Right lobe of liver (tissue), 6 donors: ENCODE measurements around the gene GKN2. TPM values are rescaled to one million over a fixed set of nuclear protein-coding genes. Genes with fewer than 3 reads are reported as not detected.

Experiments
- ATAC-seq, 4 donors: fragments of 200-7000 bp; cut with Tn5 transposase; one replicate each; pipeline ENCODE4 v1.9.1; 2020; ENCODE audit warnings: mild to moderate bottlenecking in 4 of 4, moderate library complexity in 4 of 4
- DNase-seq, 3 donors: peaks; one replicate each; pipeline ENCODE4 v3.0.0-alpha.2; 2020
- H3K27ac ChIP-seq, 3 donors: fragments of 200-600 bp; one replicate each; pipeline ENCODE4 v1.8.0; 2022
- H3K27me3 ChIP-seq, 2 donors: fragments of 200-600 bp; one replicate each; pipeline ENCODE4 v1.8.0; 2022
- H3K36me3 ChIP-seq, 4 donors: fragments of 200-600 bp; sonication (generic) in 1 of 4; one replicate each; pipeline versions ENCODE4 v1.5.1 to v1.8.0; 2017 to 2022; ENCODE audit warnings: control low read depth in 1 of 4
- H3K4me1 ChIP-seq, 4 donors: fragments of 200-600 bp; sonication (generic) in 1 of 4; one replicate each; pipeline versions ENCODE4 v1.5.1 to v1.8.0; 2017 to 2022; ENCODE audit warnings: control low read depth in 1 of 4
- H3K4me3 ChIP-seq, 3 donors: fragments of 200-600 bp; one replicate each; pipeline ENCODE4 v1.8.0; 2022
- H3K9me3 ChIP-seq, 4 donors: fragments of 200-600 bp; sonication (generic) in 1 of 4; one replicate each; pipeline versions ENCODE4 v1.5.1 to v1.8.0; 2017 to 2022; ENCODE audit warnings: control low read depth in 1 of 4
- POLR2A ChIP-seq: fragments of 450-650 bp; IDR thresholded peaks from one replicate; pipeline ENCODE4 v1.6.1; 2017; ENCODE audit warnings: antibody characterized with exemption, mild to moderate bottlenecking
- WGBS: methylation state at CpG from one replicate; pipeline ENCODE4 v1.1.6; 2018; ENCODE audit warnings: low coverage, low lambda C conversion rate; ENCODE audit not compliant: insufficient coverage; ENCODE audit errors: missing lambda C conversion rate; 5-methylcytosine and 5-hydroxymethylcytosine counted together
- intact Hi-C, 2 donors: fragments of 100-400 bp; cut with DNase I; formaldehyde crosslinking; loops; one replicate each; pipeline versions ENCODE4 v1.11.2 to v1.14.1; 2022
- total RNA-seq, 6 experiments: library from RNA; depleted of rRNA in 2 of 6; stranded (reverse); fragments of >200 nt in 2 of 6; fragmentation: NEBNext Ultra II Directional in 3 of 6; extraction: Animal tissue kit (Norgen Biotek cat#: 25700) in 3 of 6; gene quantifications; one replicate each; pipeline versions ENCODE4 v1.1.0 to v1.2.4, GENCODE V29; 2016 to 2023
- TF ChIP-seq, protein P1 (sequence below), 4 donors: fragments of 200-600 bp in 3 of 4; fragments of 450-650 bp in 1 of 4; IDR thresholded peaks; one replicate each; pipeline versions ENCODE4 v1.5.1 to v1.8.0; 2016 to 2022; ENCODE audit warnings: antibody characterized with exemption in 4 of 4, mild to moderate bottlenecking in 2 of 4
- donor health status: DM: no; HTN: yes; CAD: no.
- donor health status: DM: no; HTN: no; CAD: no.
- donor health status: DM: no; HTN: no; CAD: no.
- donor health status: DM: no; HTN: yes; CAD: no.
- donor health status: DM: no; HTN: yes; CAD: no.

Gene GKN2
- total RNA-seq, 6 experiments from 2014 or later = not detected

DNA sequence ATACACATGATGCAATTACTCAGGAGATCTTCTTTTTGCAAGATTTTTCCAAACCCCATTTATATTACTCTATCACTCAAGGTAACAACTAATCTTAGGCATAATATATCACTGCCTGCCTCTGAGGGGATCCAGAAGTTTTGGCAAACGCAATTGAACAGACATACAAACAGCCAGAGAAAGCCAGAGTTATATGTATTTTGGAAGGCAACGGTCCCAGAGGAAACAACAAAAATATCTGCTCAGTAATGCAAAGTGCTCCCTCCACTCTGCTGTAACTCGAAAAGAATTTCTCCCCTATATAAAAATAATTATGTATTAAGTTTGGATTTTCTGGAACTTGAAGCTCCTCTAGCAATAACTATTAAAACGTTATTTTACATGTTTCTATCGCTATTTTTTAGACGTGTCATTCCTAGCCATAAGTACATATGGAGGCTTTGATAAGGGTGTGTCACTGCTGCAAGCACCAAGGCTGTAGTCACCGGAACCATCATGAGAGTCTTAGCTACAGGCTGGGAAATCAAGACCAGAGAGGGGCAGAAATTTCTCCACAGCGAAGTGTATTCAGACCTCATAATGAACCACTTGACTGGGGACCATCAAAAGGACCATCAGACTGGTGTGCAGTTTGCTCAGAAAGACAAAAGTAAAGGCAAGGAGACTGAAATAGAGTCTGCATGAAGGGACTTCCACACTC, 18.0 kb upstream of the GKN2 start:
- whole genome bisulfite sequencing = 71% methylated on average over 8 of the region's 8 CpGs

DNA sequence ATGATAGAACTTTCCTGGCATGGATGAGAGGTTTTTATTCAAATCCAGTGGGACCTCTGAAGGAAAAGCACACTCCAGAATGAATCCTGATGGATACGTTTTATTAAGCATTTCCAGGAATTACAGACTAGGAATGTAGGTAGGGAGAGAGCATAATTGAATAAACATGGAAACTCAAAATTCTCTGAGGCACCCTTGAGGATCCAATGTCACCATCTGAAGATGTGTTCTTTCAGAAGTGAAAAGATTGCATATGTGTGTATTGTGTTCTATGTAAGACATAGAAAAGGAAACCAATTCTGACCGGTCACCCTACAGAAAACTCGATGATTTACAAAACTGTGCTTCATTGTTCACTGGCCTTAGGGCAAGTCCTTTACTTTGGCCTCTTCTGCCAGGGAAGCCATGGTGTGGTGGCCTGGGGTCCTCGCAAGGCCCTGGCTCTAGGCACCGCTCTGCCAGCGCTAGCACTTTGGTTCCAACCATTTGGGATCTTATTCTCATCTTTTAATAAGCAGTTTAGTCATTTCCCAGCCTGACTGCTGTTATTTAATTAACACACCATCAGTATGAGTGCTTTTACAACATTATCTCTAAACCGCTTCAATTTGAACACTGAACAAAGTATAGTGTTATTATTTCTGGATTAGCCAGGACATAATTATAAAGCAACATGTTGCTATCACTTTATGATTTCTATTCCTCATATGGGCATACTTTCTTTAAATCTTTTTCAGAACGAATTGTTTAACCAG, 17.2 kb upstream of the GKN2 start:
- 71% methylated on average over 4 of the region's 8 CpGs for WGBS
- TF ChIP-seq, protein P1, sequence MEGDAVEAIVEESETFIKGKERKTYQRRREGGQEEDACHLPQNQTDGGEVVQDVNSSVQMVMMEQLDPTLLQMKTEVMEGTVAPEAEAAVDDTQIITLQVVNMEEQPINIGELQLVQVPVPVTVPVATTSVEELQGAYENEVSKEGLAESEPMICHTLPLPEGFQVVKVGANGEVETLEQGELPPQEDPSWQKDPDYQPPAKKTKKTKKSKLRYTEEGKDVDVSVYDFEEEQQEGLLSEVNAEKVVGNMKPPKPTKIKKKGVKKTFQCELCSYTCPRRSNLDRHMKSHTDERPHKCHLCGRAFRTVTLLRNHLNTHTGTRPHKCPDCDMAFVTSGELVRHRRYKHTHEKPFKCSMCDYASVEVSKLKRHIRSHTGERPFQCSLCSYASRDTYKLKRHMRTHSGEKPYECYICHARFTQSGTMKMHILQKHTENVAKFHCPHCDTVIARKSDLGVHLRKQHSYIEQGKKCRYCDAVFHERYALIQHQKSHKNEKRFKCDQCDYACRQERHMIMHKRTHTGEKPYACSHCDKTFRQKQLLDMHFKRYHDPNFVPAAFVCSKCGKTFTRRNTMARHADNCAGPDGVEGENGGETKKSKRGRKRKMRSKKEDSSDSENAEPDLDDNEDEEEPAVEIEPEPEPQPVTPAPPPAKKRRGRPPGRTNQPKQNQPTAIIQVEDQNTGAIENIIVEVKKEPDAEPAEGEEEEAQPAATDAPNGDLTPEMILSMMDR (IDR thresholded peaks at IDR 0.05) = no peak
- no peak for TF ChIP-seq POLR2A
- no peak for DNase-seq

More for the DNA sequence above, 18.0 kb upstream of the GKN2 start:
- ATAC-seq (no peak), DNase-seq (no peak)
- H3K36me3 ChIP-seq = no peaks in the 10 kb centered on the region
- H3K4me1 ChIP-seq = peaks cover 0 to 5% (median 0%) of the 10 kb centered on the region in 4 donors
- no peak overlapping the region for H3K4me3 ChIP-seq
- intact Hi-C loops = no loop called here
- TF ChIP-seq, protein P1 (IDR thresholded peaks at IDR 0.05) = no peak
- TF ChIP-seq POLR2A = no peak
- no peak overlapping the region for H3K27ac ChIP-seq
- H3K27me3 ChIP-seq = no peaks in the 10 kb centered on the region
- H3K9me3 ChIP-seq = no peaks in the 10 kb centered on the region

DNA sequence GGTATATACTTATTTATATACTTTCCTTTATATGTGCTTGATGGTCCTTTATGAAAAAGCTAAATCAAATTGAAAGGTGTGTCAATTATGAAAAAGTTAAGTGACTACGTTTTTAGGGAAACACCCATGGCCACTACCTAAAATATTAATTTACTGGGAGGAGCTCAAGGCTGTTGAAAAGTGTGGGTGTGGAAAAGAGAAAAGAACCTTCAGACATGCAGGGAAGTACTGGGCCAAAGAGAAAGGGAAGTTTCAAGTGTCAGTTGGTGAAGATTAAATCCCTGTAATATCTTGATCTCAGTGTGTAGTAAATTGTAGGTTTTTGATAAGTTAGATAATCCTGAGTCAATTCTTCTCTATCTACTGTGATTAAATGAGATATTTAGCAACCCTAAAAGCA, 15.5 kb upstream of the GKN2 start:
- Histone ChIP-seq H3K4me3 (no peak overlapping the region), H3K9me3 (no peaks in the 10 kb centered on the region), H3K27ac (no peak overlapping the region), H3K27me3 (no peaks in the 10 kb centered on the region), H3K4me1 (no peaks in the 10 kb centered on the region), H3K36me3 (no peaks in the 10 kb centered on the region)
- TF ChIP-seq, protein P1 (IDR thresholded peaks at IDR 0.05) = no peak
- TF ChIP-seq POLR2A = no peak
- DNase-seq (no peak), ATAC-seq (no peak)
- intact Hi-C loops = no loop called here
- WGBS = 90% methylated on average over 1 of the region's 1 CpG

More for the DNA sequence above, 17.2 kb upstream of the GKN2 start:
- H3K27me3 ChIP-seq = no peaks in the 10 kb centered on the region
- H3K4me1 ChIP-seq = no peaks in the 10 kb centered on the region
- H3K36me3 ChIP-seq = no peaks in the 10 kb centered on the region
- H3K27ac ChIP-seq = no peak overlapping the region
- no peaks in the 10 kb centered on the region for H3K9me3 ChIP-seq
- no peak for ATAC-seq
- intact Hi-C loops = no loop called here
- H3K4me3 ChIP-seq = no peak overlapping the region

- ATAC-seq (no peak), DNase-seq (no peak)
- Histone ChIP-seq H3K27ac (no peak overlapping the region), H3K36me3 (no peaks in the 10 kb centered on the region), H3K4me3 (no peak overlapping the region), H3K9me3 (no peaks in the 10 kb centered on the region), H3K27me3 (no peaks in the 10 kb centered on the region), H3K4me1 (peaks cover 0 to 14% (median 6%) of the 10 kb centered on the region in 4 donors)
- intact Hi-C loops = no loop called here
- TF ChIP-seq, protein P1 (IDR thresholded peaks at IDR 0.05) = no peak
- no peak for TF ChIP-seq POLR2A
Measured at GRCh38 chr2:68964282-68964681, 11.6 kb upstream of the GKN2 start.
